Loucy (cell line): Measurements from ENCODE around the gene BARX1.

Source experiments
- H2AFZ ChIP-seq: fragments of 200-600 bp; sonication (generic); 2 replicates; pipeline ENCODE4 v1.6.0; 2016; ENCODE audit warnings: antibody characterized with exemption, mild to moderate bottlenecking, low read length, moderate library complexity
- H3F3A ChIP-seq: fragments of 200-600 bp; 2 replicates; pipeline ENCODE4 v1.6.0; 2016; ENCODE audit warnings: antibody characterized with exemption, low read depth, mild to moderate bottlenecking
- H3K27me3 ChIP-seq: fragments of 200-600 bp; sonication (generic); 2 replicates; pipeline ENCODE4 v1.6.1; 2014; ENCODE audit warnings: low read length, mild to moderate bottlenecking; ENCODE audit not compliant: insufficient read depth, poor library complexity, severe bottlenecking
- H3K36me3 ChIP-seq: fragments of 200-600 bp; sonication (generic); 2 replicates; pipeline ENCODE4 v1.6.1; 2016; ENCODE audit warnings: low read length; ENCODE audit not compliant: insufficient read depth
- H3K4me1 ChIP-seq: fragments of 200-600 bp; sonication (generic); 2 replicates; pipeline ENCODE4 v1.5.1; 2014; ENCODE audit warnings: low read length, mild to moderate bottlenecking; ENCODE audit not compliant: insufficient read depth, poor library complexity, severe bottlenecking
- H3K4me2 ChIP-seq: fragments of 200-600 bp; sonication (generic); 2 replicates; pipeline ENCODE4 v1.6.0; 2014; ENCODE audit warnings: antibody characterized with exemption, low read length, low read depth, mild to moderate bottlenecking; ENCODE audit not compliant: poor library complexity, severe bottlenecking
- H3K4me3 ChIP-seq: fragments of 200-600 bp; sonication (generic); 2 replicates; pipeline ENCODE4 v1.5.1; 2014; ENCODE audit warnings: low read length, mild to moderate bottlenecking, mixed read lengths; ENCODE audit not compliant: poor library complexity, severe bottlenecking
- H3K79me2 ChIP-seq: fragments of 200-600 bp; sonication (generic); 2 replicates; pipeline ENCODE4 v1.6.1; 2014; ENCODE audit warnings: low read length; ENCODE audit not compliant: insufficient read depth
- H3K9ac ChIP-seq: fragments of 200-600 bp; sonication (generic); 2 replicates; pipeline ENCODE4 v1.6.0; 2014; ENCODE audit warnings: mild to moderate bottlenecking, low read depth, low read length, moderate library complexity; ENCODE audit not compliant: poor library complexity, severe bottlenecking
- H3K9me2 ChIP-seq: fragments of 200-600 bp; sonication (generic); replicated peaks from 2 replicates; pipeline ENCODE4 v1.6.1; 2016; ENCODE audit warnings: low read depth, low read length, mixed read lengths
- H3K9me3 ChIP-seq: fragments of 200-600 bp; sonication (generic); 2 replicates; pipeline ENCODE4 v1.6.1; 2014; ENCODE audit warnings: mild to moderate bottlenecking, antibody characterized with exemption, low read length, low read depth; ENCODE audit not compliant: insufficient read depth
- H4K20me1 ChIP-seq: fragments of 200-600 bp; sonication (generic); 2 replicates; pipeline ENCODE4 v1.6.0; 2014; ENCODE audit warnings: antibody characterized with exemption, low read length, mild to moderate bottlenecking; ENCODE audit not compliant: insufficient read depth, poor library complexity, severe bottlenecking
- EZH2phosphoT487 ChIP-seq: fragments of 200-600 bp; IDR thresholded peaks from 2 replicates; pipeline ENCODE4 v1.6.1; 2018; ENCODE audit warnings: antibody characterized with exemption, mild to moderate bottlenecking, moderate library complexity, borderline replicate concordance
- TF ChIP-seq, protein P1 (sequence below): fragments of 200-600 bp; sonication (generic); conservative IDR thresholded peaks from 2 replicates; pipeline ENCODE4 v1.5.1; 2014; ENCODE audit warnings: mild to moderate bottlenecking, antibody characterized with exemption, low read length

The BARX1 gene

DNA sequence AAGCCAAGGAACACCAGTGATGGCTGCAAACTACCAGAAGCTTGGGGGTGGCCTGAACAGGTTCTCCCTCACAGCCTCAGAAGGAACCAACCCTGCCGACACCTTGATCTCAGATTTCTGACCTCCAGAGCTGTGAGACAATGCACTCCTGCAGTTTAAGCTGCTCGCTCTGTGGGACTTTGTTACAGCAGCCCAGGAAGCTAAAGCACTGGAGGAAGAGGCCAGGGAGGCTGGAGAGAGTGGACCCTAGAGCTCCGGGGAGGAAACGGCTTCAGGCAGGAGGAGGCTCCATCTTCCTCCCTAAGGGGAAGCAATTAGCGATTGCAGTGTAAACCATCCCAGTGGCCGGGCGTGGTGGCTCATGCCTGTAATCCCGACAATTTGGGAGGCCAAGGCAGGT, 25.1 kb downstream of the BARX1 start:
- H4K20me1 ChIP-seq, result no peaks in the 10 kb centered on the region
- no peak for TF ChIP-seq EZH2phosphoT487
- TF ChIP-seq, protein P1, sequence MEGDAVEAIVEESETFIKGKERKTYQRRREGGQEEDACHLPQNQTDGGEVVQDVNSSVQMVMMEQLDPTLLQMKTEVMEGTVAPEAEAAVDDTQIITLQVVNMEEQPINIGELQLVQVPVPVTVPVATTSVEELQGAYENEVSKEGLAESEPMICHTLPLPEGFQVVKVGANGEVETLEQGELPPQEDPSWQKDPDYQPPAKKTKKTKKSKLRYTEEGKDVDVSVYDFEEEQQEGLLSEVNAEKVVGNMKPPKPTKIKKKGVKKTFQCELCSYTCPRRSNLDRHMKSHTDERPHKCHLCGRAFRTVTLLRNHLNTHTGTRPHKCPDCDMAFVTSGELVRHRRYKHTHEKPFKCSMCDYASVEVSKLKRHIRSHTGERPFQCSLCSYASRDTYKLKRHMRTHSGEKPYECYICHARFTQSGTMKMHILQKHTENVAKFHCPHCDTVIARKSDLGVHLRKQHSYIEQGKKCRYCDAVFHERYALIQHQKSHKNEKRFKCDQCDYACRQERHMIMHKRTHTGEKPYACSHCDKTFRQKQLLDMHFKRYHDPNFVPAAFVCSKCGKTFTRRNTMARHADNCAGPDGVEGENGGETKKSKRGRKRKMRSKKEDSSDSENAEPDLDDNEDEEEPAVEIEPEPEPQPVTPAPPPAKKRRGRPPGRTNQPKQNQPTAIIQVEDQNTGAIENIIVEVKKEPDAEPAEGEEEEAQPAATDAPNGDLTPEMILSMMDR, result no peak
- H3K4me1 ChIP-seq, result no peaks in the 10 kb centered on the region
- H3K9me2 ChIP-seq, result no peaks in the 10 kb centered on the region
- no peaks in the 10 kb centered on the region for H3K27me3 ChIP-seq
- no peak overlapping the region for H3K4me3 ChIP-seq
- no peaks in the 10 kb centered on the region for H3K9me3 ChIP-seq
- H3K36me3 ChIP-seq, result no peaks in the 10 kb centered on the region
- H3K4me2 ChIP-seq, result no peak overlapping the region
- H3K79me2 ChIP-seq, result no peaks in the 10 kb centered on the region
- H2AFZ ChIP-seq, result no peak overlapping the region
- no peaks in the 10 kb centered on the region for H3F3A ChIP-seq
- H3K9ac ChIP-seq, result no peak overlapping the region

DNA sequence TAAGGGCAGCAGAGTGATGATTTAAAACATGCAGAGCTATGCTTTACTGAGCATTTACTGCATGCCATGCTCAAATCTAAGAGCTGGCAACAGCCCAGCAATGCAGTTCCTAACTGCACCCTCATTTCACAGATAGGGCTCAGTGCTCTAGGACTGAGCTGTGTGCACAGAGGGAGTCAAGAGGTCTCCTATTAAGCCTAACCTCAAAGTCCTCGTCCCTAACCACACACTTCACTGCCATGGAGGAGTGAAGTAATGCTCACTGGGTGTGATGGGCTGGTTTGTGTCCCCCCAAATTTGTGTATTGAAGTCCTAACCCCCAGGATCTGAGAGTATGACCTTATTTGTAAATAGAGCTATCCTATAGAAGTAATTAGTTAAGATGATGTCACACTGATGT, 25.9 kb downstream of the BARX1 start:
- no peaks in the 10 kb centered on the region for H3K4me1 ChIP-seq
- no peaks in the 10 kb centered on the region for H3K27me3 ChIP-seq
- no peak overlapping the region for H3K9ac ChIP-seq
- H3K79me2 ChIP-seq, result no peaks in the 10 kb centered on the region
- no peak overlapping the region for H3K4me2 ChIP-seq
- no peaks in the 10 kb centered on the region for H3K9me2 ChIP-seq
- no peaks in the 10 kb centered on the region for H3K9me3 ChIP-seq
- no peaks in the 10 kb centered on the region for H3K36me3 ChIP-seq
- H3K4me3 ChIP-seq, result no peak overlapping the region
- no peak for TF ChIP-seq EZH2phosphoT487
- TF ChIP-seq, protein P1, result no peak
- no peaks in the 10 kb centered on the region for H4K20me1 ChIP-seq
- H2AFZ ChIP-seq, result no peak overlapping the region
- H3F3A ChIP-seq, result no peaks in the 10 kb centered on the region

DNA sequence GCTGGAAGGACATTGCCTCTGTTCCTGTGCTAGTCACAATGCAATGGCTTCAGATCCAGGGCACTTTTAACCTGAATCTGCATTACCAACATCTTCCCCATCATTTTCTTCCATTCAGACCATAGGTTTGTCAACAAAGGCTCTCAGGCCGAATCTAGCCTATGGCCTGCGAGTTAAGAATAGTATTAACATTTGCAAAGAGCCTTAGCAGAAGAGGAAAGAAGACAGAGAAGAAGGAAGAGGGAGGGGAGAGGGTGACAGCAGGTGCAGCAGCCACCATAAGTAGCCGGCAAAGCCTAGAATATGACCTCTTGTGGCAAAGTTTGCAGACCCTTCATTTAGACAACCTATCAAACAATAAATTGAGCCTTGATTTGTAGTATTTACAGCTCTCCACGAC, 32.6 kb downstream of the BARX1 start:
- TF ChIP-seq EZH2phosphoT487, result no peak
- TF ChIP-seq, protein P1, result no peak
- Histone ChIP-seq H3K27me3 (no peaks in the 10 kb centered on the region), H3K79me2 (no peaks in the 10 kb centered on the region), H3K9me3 (no peaks in the 10 kb centered on the region), H3K4me2 (no peak overlapping the region), H3F3A (no peaks in the 10 kb centered on the region), H3K36me3 (no peaks in the 10 kb centered on the region), H3K9me2 (no peaks in the 10 kb centered on the region), H3K4me3 (no peak overlapping the region), H3K4me1 (no peaks in the 10 kb centered on the region), H4K20me1 (no peaks in the 10 kb centered on the region), H3K9ac (no peak overlapping the region), H2AFZ (no peak overlapping the region)
